GM06990 (cell line): ENCODE results near the gene EXOC3L4.

ENCODE experiments used
- DNase-seq: peaks from one replicate; pipeline ENCODE4 v3.0.0-alpha.2; 2011; ENCODE audit not compliant: insufficient read length; ENCODE audit errors: extremely low read depth
- H3K27me3 ChIP-seq: replicated peaks from 2 replicates; pipeline ENCODE4 v1.6.0; 2011; ENCODE audit warnings: low read length; ENCODE audit not compliant: control insufficient read depth, insufficient read depth
- H3K36me3 ChIP-seq: 2 replicates; pipeline ENCODE4 v1.5.1; 2011; ENCODE audit warnings: low read length; ENCODE audit not compliant: control insufficient read depth, insufficient read depth
- H3K4me3 ChIP-seq: replicated peaks from 2 replicates; pipeline ENCODE4 v1.5.1; 2011; ENCODE audit warnings: low read depth, mild to moderate bottlenecking, control low read depth, low read length
- CTCF ChIP-seq: IDR thresholded peaks from 2 replicates; pipeline ENCODE4 v1.5.1; 2011; ENCODE audit warnings: low read length, control low read depth, mild to moderate bottlenecking, inconsistent platforms; ENCODE audit not compliant: insufficient read depth, poor library complexity, severe bottlenecking

EXOC3L4 gene

GRCh38 chr14:103072595-103073366 is 21.7 kb upstream of the EXOC3L4 start:
- no peak overlapping the region for H3K4me3 ChIP-seq
- H3K27me3 ChIP-seq = no peaks in the 10 kb centered on the region; the same call in 1 of the 2 replicates
- no peaks in the 10 kb centered on the region for H3K36me3 ChIP-seq
- no peak for DNase-seq
- peak; percentile 3 for TF ChIP-seq CTCF

- no peak for TF ChIP-seq CTCF
- H3K27me3 ChIP-seq = no peaks in the 10 kb centered on the region; the same call in 1 of the 2 replicates
- H3K4me3 ChIP-seq = no peak overlapping the region
- DNase-seq = no peak
- H3K36me3 ChIP-seq = no peaks in the 10 kb centered on the region
Measured at GRCh38 chr14:103073367-103073875, 21.1 kb upstream of the EXOC3L4 start.

GRCh38 chr14:103073876-103074728 is 20.4 kb upstream of the EXOC3L4 start:
- H3K27me3 ChIP-seq = no peaks in the 10 kb centered on the region
- DNase-seq = no peak
- no peaks in the 10 kb centered on the region for H3K36me3 ChIP-seq
- TF ChIP-seq CTCF = no peak
- H3K4me3 ChIP-seq = no peak overlapping the region

GRCh38 chr14:103074729-103075367 is 19.7 kb upstream of the EXOC3L4 start:
- peak; percentile 53 for DNase-seq
- no peak for TF ChIP-seq CTCF
- no peaks in the 10 kb centered on the region for H3K27me3 ChIP-seq
- no peaks in the 10 kb centered on the region for H3K36me3 ChIP-seq
- H3K4me3 ChIP-seq = peak overlapping the region; percentile 54

GRCh38 chr14:103078420-103078749 is 16.1 kb upstream of the EXOC3L4 start:
- no peak for DNase-seq
- H3K27me3 ChIP-seq = no peaks in the 10 kb centered on the region
- peak; percentile 85 for TF ChIP-seq CTCF
- H3K36me3 ChIP-seq = no peaks in the 10 kb centered on the region
- H3K4me3 ChIP-seq = no peak overlapping the region
